Glutamatergic neuron (in vitro differentiated cells): ENCODE measurements around the gene ADGRG2. TPM values are rescaled to one million over a fixed set of nuclear protein-coding genes. Genes with fewer than 3 reads are reported as not detected.

Source experiments
- DNase-seq: peaks from one replicate; pipeline ENCODE4 v3.0.0; 2022
- H3K27ac Mint-ChIP-seq: one replicate; pipeline ENCODE4 v1.8.0; 2020; ENCODE audit warnings: mild to moderate bottlenecking, mixed read lengths, inconsistent platforms; ENCODE audit not compliant: unreplicated experiment
- H3K27me3 Mint-ChIP-seq: one replicate; pipeline ENCODE4 v1.8.0; 2020; ENCODE audit warnings: mild to moderate bottlenecking, moderate library complexity, mixed read lengths, inconsistent platforms; ENCODE audit not compliant: unreplicated experiment
- H3K36me3 Mint-ChIP-seq: one replicate; pipeline ENCODE4 v1.8.0; 2020; ENCODE audit warnings: mild to moderate bottlenecking, mixed read lengths, inconsistent platforms; ENCODE audit not compliant: unreplicated experiment
- H3K4me1 Mint-ChIP-seq: one replicate; pipeline ENCODE4 v1.8.0; 2020; ENCODE audit warnings: mild to moderate bottlenecking, low read depth, mixed read lengths, inconsistent platforms; ENCODE audit not compliant: unreplicated experiment
- H3K4me3 Mint-ChIP-seq: one replicate; pipeline ENCODE4 v1.8.0; 2020; ENCODE audit warnings: mild to moderate bottlenecking, mixed read lengths, inconsistent platforms; ENCODE audit not compliant: unreplicated experiment
- H3K9me3 Mint-ChIP-seq: one replicate; pipeline ENCODE4 v1.8.0; 2020; ENCODE audit warnings: mild to moderate bottlenecking, moderate library complexity, mixed read lengths, inconsistent platforms; ENCODE audit not compliant: unreplicated experiment
- total RNA-seq: library from RNA; stranded (reverse); fragmentation: NEBNext Ultra II Directional; extraction: Animal tissue kit (Norgen Biotek cat#: 25700); gene quantifications from one replicate; pipeline ENCODE4 v1.2.1, GENCODE V29; 2021; ENCODE audit not compliant: unreplicated experiment
- TF ChIP-seq, protein P1 (sequence below): fragments of 200-600 bp; sonication (generic); IDR thresholded peaks from one replicate; pipeline ENCODE4 v1.5.0; 2021; ENCODE audit not compliant: partially characterized antibody, unreplicated experiment

ADGRG2 gene
- total RNA-seq, 1 donor from 2014 or later, result 0.39 TPM

- DNase-seq, result no peak
- Mint-ChIP-seq H3K36me3 (peaks cover 4% of the 10 kb centered on the region), H3K27me3 (no peaks in the 10 kb centered on the region), H3K9me3 (no peaks in the 10 kb centered on the region), H3K27ac (no peak overlapping the region), H3K4me3 (no peak overlapping the region), H3K4me1 (no peaks in the 10 kb centered on the region)
- TF ChIP-seq, protein P1, sequence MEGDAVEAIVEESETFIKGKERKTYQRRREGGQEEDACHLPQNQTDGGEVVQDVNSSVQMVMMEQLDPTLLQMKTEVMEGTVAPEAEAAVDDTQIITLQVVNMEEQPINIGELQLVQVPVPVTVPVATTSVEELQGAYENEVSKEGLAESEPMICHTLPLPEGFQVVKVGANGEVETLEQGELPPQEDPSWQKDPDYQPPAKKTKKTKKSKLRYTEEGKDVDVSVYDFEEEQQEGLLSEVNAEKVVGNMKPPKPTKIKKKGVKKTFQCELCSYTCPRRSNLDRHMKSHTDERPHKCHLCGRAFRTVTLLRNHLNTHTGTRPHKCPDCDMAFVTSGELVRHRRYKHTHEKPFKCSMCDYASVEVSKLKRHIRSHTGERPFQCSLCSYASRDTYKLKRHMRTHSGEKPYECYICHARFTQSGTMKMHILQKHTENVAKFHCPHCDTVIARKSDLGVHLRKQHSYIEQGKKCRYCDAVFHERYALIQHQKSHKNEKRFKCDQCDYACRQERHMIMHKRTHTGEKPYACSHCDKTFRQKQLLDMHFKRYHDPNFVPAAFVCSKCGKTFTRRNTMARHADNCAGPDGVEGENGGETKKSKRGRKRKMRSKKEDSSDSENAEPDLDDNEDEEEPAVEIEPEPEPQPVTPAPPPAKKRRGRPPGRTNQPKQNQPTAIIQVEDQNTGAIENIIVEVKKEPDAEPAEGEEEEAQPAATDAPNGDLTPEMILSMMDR, result no peak
Measured at GRCh38 chrX:18974993-18975392, 147.3 kb downstream of the ADGRG2 start.

DNA sequence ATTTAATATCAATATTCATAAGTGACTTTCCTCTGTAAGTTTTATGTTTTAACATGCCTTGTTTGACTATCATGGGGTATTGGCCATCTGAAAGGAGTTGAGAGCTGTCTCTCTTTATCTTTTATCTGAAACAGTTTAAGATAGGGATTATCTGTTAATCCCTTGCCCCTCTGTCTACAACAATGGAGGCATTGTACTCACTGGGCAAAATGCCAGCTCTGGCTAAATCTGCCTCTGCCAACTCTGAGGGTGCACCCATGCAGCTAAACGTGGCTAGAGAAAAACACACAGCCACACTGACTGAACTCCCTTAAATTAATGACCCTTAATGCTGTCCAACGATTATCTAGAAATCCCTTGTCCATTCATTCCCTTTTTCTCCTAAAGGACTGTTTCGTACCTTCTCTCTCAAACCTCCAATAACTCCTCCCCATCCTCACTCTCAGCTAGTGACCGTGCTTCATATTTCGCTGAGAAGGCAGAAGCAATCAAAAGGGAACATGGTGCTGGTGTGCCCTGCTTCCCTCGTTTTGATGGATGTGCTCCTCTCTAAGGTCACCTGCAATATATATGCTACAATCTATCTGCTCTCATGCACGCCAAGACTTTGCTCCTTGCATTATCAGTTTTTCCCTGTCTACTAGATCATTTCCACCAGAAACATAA, 148.6 kb downstream of the ADGRG2 start:
- DNase-seq, result no peak
- no peak overlapping the region for H3K4me3 Mint-ChIP-seq
- TF ChIP-seq, protein P1, result no peak
- H3K4me1 Mint-ChIP-seq, result no peaks in the 10 kb centered on the region
- H3K27ac Mint-ChIP-seq, result no peak overlapping the region
- no peaks in the 10 kb centered on the region for H3K27me3 Mint-ChIP-seq
- H3K36me3 Mint-ChIP-seq, result peaks cover 4% of the 10 kb centered on the region
- no peaks in the 10 kb centered on the region for H3K9me3 Mint-ChIP-seq

GRCh38 chrX:18971506-18971905, 150.8 kb downstream of the ADGRG2 start:
- H3K36me3 Mint-ChIP-seq, result peaks cover 4% of the 10 kb centered on the region
- TF ChIP-seq, protein P1, result no peak
- no peak overlapping the region for H3K4me3 Mint-ChIP-seq
- no peak for DNase-seq
- H3K4me1 Mint-ChIP-seq, result no peaks in the 10 kb centered on the region
- peaks cover 3% of the 10 kb centered on the region for H3K27me3 Mint-ChIP-seq
- H3K9me3 Mint-ChIP-seq, result no peaks in the 10 kb centered on the region
- H3K27ac Mint-ChIP-seq, result no peak overlapping the region

DNA sequence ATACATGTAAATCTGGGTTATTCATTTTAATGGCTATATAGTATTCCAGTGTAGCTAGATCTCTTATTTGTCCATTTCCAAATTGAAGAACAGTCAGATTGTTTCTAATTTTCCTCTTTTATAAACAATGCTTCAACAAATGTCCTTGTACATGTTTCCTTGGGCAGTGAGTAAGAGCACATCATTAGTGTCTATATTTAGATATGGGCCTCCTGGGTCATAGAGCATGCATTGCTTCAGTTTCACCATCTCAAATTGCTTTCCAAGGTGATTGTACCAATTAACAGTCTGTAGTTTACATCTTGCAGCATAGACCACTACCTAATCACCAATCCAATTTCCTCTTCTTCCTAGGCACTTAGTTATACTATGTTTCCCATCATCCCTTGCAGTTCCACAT, 151.8 kb downstream of the ADGRG2 start:
- Mint-ChIP-seq H3K27me3 (peaks cover 3% of the 10 kb centered on the region), H3K9me3 (no peaks in the 10 kb centered on the region), H3K27ac (no peak overlapping the region), H3K4me1 (no peaks in the 10 kb centered on the region), H3K36me3 (peaks cover 4% of the 10 kb centered on the region), H3K4me3 (no peak overlapping the region)
- no peak for DNase-seq
- TF ChIP-seq, protein P1, result no peak

GRCh38 chrX:18966624-18967023, 155.6 kb downstream of the ADGRG2 start:
- no peak overlapping the region for H3K27ac Mint-ChIP-seq
- H3K4me1 Mint-ChIP-seq, result peaks cover 12% of the 10 kb centered on the region
- TF ChIP-seq, protein P1, result no peak
- H3K9me3 Mint-ChIP-seq, result no peaks in the 10 kb centered on the region
- peaks cover 6% of the 10 kb centered on the region for H3K27me3 Mint-ChIP-seq
- DNase-seq, result no peak
- no peak overlapping the region for H3K4me3 Mint-ChIP-seq
- no peaks in the 10 kb centered on the region for H3K36me3 Mint-ChIP-seq
